WTC11 (cell line): Measurements from ENCODE around the gene IP6K3. TPM values are rescaled to one million over a fixed set of nuclear protein-coding genes. Genes with fewer than 3 reads are reported as not detected.

Experiments
- ATAC-seq: fragments of 200-7000 bp; cut with Tn5 transposase; 2 replicates; pipeline ENCODE4 v1.10.0; 2021; ENCODE audit warnings: mild to moderate bottlenecking, moderate library complexity
- CTCF ChIA-PET: fragments of 300-600 bp; sonication (Branson Sonifier 250); formaldehyde crosslinking; loops from one replicate; lab custom pipeline; 2021; ENCODE audit warnings: antibody characterized with exemption; lab: Charles Lee
- POLR2A ChIA-PET: fragments of 350-600 bp; sonication (Branson Sonifier 250); formaldehyde crosslinking; loops from one replicate; lab custom pipeline; 2021; ENCODE audit warnings: antibody characterized with exemption; lab: Charles Lee
- DNase-seq: peaks from one replicate; pipeline ENCODE4 v3.0.0; 2021; ENCODE audit warnings: low spot score
- H3K27ac Mint-ChIP-seq: 2 replicates; pipeline ENCODE4 v1.8.0; 2021; ENCODE audit warnings: mixed read lengths
- H3K27me3 Mint-ChIP-seq: 2 replicates; pipeline ENCODE4 v1.8.0; 2021; ENCODE audit warnings: low read depth, mild to moderate bottlenecking, moderate library complexity, mixed read lengths
- H3K36me3 Mint-ChIP-seq: 2 replicates; pipeline ENCODE4 v1.8.0; 2021; ENCODE audit warnings: mixed read lengths
- H3K4me1 Mint-ChIP-seq: 2 replicates; pipeline ENCODE4 v1.8.0; 2022; ENCODE audit warnings: mixed read lengths
- H3K4me3 Mint-ChIP-seq: 2 replicates; pipeline ENCODE4 v1.8.0; 2021; ENCODE audit warnings: mild to moderate bottlenecking, moderate library complexity, mixed read lengths
- H3K9me3 Mint-ChIP-seq: 2 replicates; pipeline ENCODE4 v1.8.0; 2021; ENCODE audit warnings: mixed read lengths
- CREM ChIP-seq: sonication (generic); formaldehyde crosslinking; IDR thresholded peaks from 2 replicates; pipeline ENCODE4 v1.8.1; 2022; ENCODE audit warnings: mild to moderate bottlenecking, missing genetic modification reagents, moderate library complexity
- E2F5 ChIP-seq: sonication (generic); formaldehyde crosslinking; IDR thresholded peaks from 2 replicates; pipeline ENCODE4 v1.8.1; 2022; ENCODE audit warnings: mild to moderate bottlenecking, moderate library complexity, missing genetic modification reagents
- ERG ChIP-seq: fragments of 250-450 bp; sonication (Bioruptor Pico); IDR thresholded peaks from 2 replicates; pipeline ENCODE4 v1.8.0; 2021; ENCODE audit warnings: mild to moderate bottlenecking
- ETV6 ChIP-seq: sonication (generic); formaldehyde crosslinking; IDR thresholded peaks from 2 replicates; pipeline ENCODE4 v1.8.1; 2022; ENCODE audit warnings: mild to moderate bottlenecking, missing genetic modification reagents
- KAT7 ChIP-seq: sonication (generic); formaldehyde crosslinking; IDR thresholded peaks from 2 replicates; pipeline ENCODE4 v1.8.1; 2023; ENCODE audit warnings: missing genetic modification reagents, mild to moderate bottlenecking, borderline replicate concordance
- NR1H2 ChIP-seq: sonication (generic); formaldehyde crosslinking; IDR thresholded peaks from 2 replicates; pipeline ENCODE4 v1.9.0; 2021; ENCODE audit warnings: mild to moderate bottlenecking, moderate library complexity, missing genetic modification reagents
- NR2C2 ChIP-seq: sonication (generic); formaldehyde crosslinking; IDR thresholded peaks from 2 replicates; pipeline ENCODE4 v1.8.0; 2022; ENCODE audit warnings: mild to moderate bottlenecking, missing genetic modification reagents
- NR3C1 ChIP-seq: sonication (generic); formaldehyde crosslinking; conservative IDR thresholded peaks from 2 replicates; pipeline ENCODE4 v1.8.1; 2023; ENCODE audit warnings: low read depth, mild to moderate bottlenecking, missing genetic modification reagents
- PRDM15 ChIP-seq: sonication (generic); formaldehyde crosslinking; IDR thresholded peaks from 2 replicates; pipeline ENCODE4 v1.8.0; 2022; ENCODE audit warnings: missing genetic modification reagents
- PRRX2 ChIP-seq: fragments of 250-450 bp; sonication (Bioruptor Pico); IDR thresholded peaks from 2 replicates; pipeline ENCODE4 v1.8.0; 2021; ENCODE audit warnings: mild to moderate bottlenecking
- TP53 ChIP-seq: sonication (generic); formaldehyde crosslinking; IDR thresholded peaks from 2 replicates; pipeline ENCODE4 v1.8.1; 2023; ENCODE audit warnings: mild to moderate bottlenecking, missing genetic modification reagents
- ZNF317 ChIP-seq: sonication (generic); formaldehyde crosslinking; IDR thresholded peaks from 2 replicates; pipeline ENCODE4 v1.8.1; 2023; ENCODE audit warnings: low read depth, mild to moderate bottlenecking, moderate library complexity, missing genetic modification reagents, borderline replicate concordance
- total RNA-seq: library from RNA; stranded (reverse); gene quantifications from 3 replicates; pipeline ENCODE4 v1.2.3, GENCODE V29; 2021
- TF ChIP-seq, protein P1 (sequence below): sonication (generic); formaldehyde crosslinking; IDR thresholded peaks from 2 replicates; pipeline ENCODE4 v1.8.0; 2022; ENCODE audit warnings: mild to moderate bottlenecking, missing genetic modification reagents
- TF ChIP-seq, protein P2 (sequence below): sonication (generic); formaldehyde crosslinking; IDR thresholded peaks from 2 replicates; pipeline ENCODE4 v1.8.1; 2022; ENCODE audit warnings: mild to moderate bottlenecking, missing genetic modification reagents, moderate library complexity, borderline replicate concordance
- TF ChIP-seq, protein P3 (sequence below): sonication (generic); formaldehyde crosslinking; IDR thresholded peaks from 2 replicates; pipeline ENCODE4 v1.8.1; 2023; ENCODE audit warnings: mild to moderate bottlenecking, missing genetic modification reagents
- TF ChIP-seq, protein P4 (sequence below): sonication (generic); formaldehyde crosslinking; IDR thresholded peaks from 2 replicates; pipeline ENCODE4 v1.8.0; 2022; ENCODE audit warnings: mild to moderate bottlenecking, missing genetic modification reagents

Gene IP6K3
- total RNA-seq, 1 experiment from 2014 or later = 1.1 TPM

- TF ChIP-seq E2F5 (CRISPR knock-in tag) = no peak
These were observed 3.7 kb upstream of the IP6K3 start (continued) for GRCh38 chr6:33750244-33750991.

DNA sequence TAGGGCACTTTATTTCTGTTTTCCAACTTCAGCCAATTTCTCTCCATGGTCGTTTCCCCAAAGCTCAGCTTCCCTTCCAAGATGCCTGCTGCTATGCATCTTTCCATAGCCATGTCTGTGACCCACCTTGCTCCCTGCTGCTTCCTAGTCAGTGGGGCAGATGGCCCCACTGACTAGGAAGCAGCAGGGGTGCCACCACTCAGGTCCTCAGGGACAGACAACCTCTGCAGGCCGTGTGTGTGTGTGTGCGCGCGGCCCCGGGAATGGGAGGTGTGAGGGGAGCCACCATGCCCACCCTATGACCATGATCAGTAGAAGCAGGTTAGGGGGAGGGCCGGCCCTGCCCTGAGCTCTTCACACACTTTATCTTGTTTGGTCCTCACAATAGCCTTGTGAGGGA, 2.7 kb upstream of the IP6K3 start:
- H3K4me3 Mint-ChIP-seq = no peak overlapping the region
- H3K9me3 Mint-ChIP-seq = no peaks in the 10 kb centered on the region
- no peak overlapping the region for H3K27ac Mint-ChIP-seq
- ATAC-seq = no peak
- H3K36me3 Mint-ChIP-seq = no peaks in the 10 kb centered on the region
- H3K4me1 Mint-ChIP-seq = peaks cover 40% of the 10 kb centered on the region
- no peak for DNase-seq
- POLR2A ChIA-PET = no interaction called here
- TF ChIP-seq ETV6 (CRISPR knock-in tag) (no peak), NR3C1 (CRISPR knock-in tag) (no peak), ZNF317 (CRISPR knock-in tag) (no peak), PRRX2 (CRISPR knock-in tag) (no peak), TP53 (CRISPR knock-in tag) (no peak), NR2C2 (no peak)
- TF ChIP-seq, protein P1, sequence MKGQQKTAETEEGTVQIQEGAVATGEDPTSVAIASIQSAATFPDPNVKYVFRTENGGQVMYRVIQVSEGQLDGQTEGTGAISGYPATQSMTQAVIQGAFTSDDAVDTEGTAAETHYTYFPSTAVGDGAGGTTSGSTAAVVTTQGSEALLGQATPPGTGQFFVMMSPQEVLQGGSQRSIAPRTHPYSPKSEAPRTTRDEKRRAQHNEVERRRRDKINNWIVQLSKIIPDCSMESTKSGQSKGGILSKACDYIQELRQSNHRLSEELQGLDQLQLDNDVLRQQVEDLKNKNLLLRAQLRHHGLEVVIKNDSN (CRISPR knock-in tag) = no peak
- TF ChIP-seq, protein P2, sequence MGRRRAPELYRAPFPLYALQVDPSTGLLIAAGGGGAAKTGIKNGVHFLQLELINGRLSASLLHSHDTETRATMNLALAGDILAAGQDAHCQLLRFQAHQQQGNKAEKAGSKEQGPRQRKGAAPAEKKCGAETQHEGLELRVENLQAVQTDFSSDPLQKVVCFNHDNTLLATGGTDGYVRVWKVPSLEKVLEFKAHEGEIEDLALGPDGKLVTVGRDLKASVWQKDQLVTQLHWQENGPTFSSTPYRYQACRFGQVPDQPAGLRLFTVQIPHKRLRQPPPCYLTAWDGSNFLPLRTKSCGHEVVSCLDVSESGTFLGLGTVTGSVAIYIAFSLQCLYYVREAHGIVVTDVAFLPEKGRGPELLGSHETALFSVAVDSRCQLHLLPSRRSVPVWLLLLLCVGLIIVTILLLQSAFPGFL (CRISPR knock-in tag) = no peak
- H3K27me3 Mint-ChIP-seq = no peaks in the 10 kb centered on the region; the same call in 1 of the 2 replicates
- CTCF ChIA-PET = interaction anchor here (1.0 to 1.6 kb wide), 3 partner anchors 22 to 278 kb away, joined by 3 to 4 read pairs (median 3); no protein-coding TSS in a partner anchor

DNA sequence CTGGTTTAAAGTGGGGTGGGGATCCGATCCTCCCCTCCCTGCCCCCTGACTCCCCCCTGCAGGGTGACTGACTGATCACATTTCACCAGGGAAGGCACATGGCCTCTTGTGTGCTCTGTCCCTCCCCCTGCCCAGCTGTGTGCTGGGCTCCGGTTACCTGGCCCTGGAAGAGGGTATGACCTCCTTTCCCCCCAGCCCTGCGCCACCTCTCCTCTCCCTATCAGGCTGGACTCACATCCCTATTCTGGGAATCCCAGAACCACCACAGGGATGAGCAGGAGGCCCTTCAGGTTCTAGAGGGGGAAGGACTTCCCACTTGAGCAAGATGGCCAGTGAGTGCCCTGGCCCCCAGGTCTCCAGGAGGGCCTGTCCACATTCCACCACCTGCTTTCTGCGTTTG, 2.1 kb upstream of the IP6K3 start:
- Mint-ChIP-seq H3K27ac (no peak overlapping the region), H3K27me3 (no peaks in the 10 kb centered on the region; the same call in 1 of the 2 replicates), H3K4me1 (peaks cover 44% of the 10 kb centered on the region), H3K4me3 (no peak overlapping the region), H3K9me3 (no peaks in the 10 kb centered on the region), H3K36me3 (no peaks in the 10 kb centered on the region)
- POLR2A ChIA-PET = no interaction called here
- DNase-seq (no peak), ATAC-seq (no peak)
- CTCF ChIA-PET = interaction anchor here (0.5 to 1.6 kb wide), 4 partner anchors 12 to 278 kb away, joined by 3 read pairs; no protein-coding TSS in a partner anchor
- no peak for TF ChIP-seq NR1H2 (CRISPR knock-in tag)
- TF ChIP-seq ERG (CRISPR knock-in tag) = no peak
- TF ChIP-seq, protein P2 (CRISPR knock-in tag) = no peak
- no peak for TF ChIP-seq KAT7 (CRISPR knock-in tag)
- TF ChIP-seq, protein P3, sequence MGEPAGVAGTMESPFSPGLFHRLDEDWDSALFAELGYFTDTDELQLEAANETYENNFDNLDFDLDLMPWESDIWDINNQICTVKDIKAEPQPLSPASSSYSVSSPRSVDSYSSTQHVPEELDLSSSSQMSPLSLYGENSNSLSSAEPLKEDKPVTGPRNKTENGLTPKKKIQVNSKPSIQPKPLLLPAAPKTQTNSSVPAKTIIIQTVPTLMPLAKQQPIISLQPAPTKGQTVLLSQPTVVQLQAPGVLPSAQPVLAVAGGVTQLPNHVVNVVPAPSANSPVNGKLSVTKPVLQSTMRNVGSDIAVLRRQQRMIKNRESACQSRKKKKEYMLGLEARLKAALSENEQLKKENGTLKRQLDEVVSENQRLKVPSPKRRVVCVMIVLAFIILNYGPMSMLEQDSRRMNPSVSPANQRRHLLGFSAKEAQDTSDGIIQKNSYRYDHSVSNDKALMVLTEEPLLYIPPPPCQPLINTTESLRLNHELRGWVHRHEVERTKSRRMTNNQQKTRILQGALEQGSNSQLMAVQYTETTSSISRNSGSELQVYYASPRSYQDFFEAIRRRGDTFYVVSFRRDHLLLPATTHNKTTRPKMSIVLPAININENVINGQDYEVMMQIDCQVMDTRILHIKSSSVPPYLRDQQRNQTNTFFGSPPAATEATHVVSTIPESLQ = no peak
- TF ChIP-seq PRDM15 (CRISPR knock-in tag) = no peak
- TF ChIP-seq, protein P4, sequence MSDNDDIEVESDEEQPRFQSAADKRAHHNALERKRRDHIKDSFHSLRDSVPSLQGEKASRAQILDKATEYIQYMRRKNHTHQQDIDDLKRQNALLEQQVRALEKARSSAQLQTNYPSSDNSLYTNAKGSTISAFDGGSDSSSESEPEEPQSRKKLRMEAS (CRISPR knock-in tag) = no peak
- TF ChIP-seq CREM (CRISPR knock-in tag) = no peak
